Caki2 (cell line): ENCODE results near the gene SRMS. TPM values are rescaled to one million over a fixed set of nuclear protein-coding genes. Genes with fewer than 3 reads are reported as not detected.
A peak's percentile ranks its signal among the peaks of the same experiment; 100 is the strongest.

Source experiments
- DNase-seq: peaks from one replicate; pipeline ENCODE4 v3.0.0-alpha.2; 2015; ENCODE audit warnings: low read depth
- in situ Hi-C: cut with HindIII; loops from 2 replicates; pipeline ENCODE4 v1.10.0; 2016; ENCODE audit warnings: low sequenced_read_pairs, low pct_unique_long_range_greater_than_20kb, mixed read lengths
- total RNA-seq: library from RNA; depleted of rRNA; stranded (reverse); fragments of >200 nt; shearing (Covaris generic); gene quantifications from 2 replicates; pipeline ENCODE4 v1.2.3, GENCODE V29; 2014; ENCODE audit warnings: low replicate concordance

The SRMS gene
- total RNA-seq, 1 experiment from 2014 or later = not detected

DNA sequence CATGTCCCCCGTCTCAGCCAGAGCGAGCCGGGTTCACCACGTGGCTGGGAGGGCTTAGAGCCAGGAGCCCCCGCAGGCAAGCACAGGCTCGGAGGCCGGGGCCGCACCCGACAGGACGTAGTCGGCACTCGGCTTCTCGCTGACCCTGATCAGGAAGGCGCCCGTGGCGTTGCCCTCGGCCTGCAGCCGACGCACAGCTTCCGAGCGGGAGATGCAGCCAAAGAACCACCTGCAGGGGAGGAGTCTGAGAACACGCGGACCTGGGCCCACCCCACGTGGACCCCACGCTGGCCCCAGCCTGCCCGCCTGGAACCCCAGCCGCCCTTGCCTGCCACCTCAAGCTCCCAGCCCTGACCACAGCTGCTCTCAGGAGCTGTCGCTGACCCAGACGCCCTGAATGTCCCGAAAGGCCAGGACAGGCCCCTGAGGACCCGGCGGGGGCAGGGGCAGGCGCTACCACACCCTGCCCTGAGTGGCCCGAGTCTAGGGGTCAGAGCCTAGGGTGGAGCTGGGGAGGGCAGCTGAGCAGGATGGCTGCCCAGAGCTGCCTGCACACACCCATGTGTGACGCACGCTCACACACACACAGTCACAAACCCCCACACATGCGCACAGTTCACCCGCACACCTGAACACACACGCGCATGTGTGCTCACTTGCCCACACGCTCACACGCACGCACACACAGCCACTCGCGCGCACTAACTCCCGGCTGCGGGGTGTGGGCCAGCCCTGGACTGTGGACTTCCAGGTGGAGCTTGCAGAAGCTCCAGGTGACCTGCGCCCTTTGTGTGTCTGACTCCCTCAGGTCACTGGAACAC lies 12.5 kb downstream of the SRMS start:
- in situ Hi-C loops = no loop called here

DNA sequence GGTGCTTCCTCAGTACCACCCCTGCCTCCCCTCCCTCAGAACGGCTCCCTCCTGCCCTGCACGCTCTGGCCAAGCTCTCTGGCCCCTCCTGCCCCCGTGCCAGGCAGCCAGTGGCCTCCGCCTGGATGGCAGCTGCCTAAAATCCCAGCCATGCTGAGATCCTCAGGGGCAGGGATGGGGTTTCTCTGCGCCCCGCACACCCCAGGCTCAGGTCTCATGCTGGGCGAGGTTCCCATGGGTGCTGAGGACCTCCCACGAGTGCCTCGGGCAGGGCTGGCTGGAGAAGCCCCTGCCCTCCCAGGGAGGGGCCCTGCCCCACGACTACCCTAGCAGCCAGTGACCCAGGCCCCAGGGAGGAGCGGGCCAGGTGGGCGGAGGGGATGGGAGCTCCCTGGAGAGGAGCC lies 13.1 kb downstream of the SRMS start:
- no peak for DNase-seq
- in situ Hi-C loops = no loop called here

More for the DNA sequence above, 12.5 kb downstream of the SRMS start:
- DNase-seq = no peak

DNA sequence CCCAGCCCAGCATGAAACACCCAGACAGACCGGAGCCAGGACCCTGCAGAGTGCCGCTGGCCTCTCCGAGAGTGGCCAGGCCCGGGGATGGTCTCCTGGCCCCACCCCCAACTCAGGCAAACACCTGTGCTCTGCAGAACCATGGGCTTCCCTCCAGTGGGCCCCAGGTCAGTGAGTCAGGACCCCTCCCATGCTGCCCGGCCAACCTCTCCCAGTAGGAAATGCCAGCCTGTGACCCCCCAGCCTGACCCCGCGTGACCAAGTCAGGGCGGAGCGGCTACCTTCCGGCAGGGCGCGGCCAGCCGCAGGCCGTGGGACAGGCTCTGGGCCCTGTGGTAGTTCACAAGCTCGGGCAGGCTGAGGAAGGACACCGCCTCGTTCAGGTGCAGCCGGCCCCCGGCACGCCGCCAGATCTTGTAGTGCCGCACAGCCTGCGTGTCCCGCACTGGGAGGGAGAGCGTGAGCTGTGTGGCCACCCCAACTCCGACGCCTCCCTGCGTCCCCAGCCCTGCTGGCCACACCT lies 13.6 kb downstream of the SRMS start:
- DNase-seq = no peak
- in situ Hi-C loops = no loop called here

DNA sequence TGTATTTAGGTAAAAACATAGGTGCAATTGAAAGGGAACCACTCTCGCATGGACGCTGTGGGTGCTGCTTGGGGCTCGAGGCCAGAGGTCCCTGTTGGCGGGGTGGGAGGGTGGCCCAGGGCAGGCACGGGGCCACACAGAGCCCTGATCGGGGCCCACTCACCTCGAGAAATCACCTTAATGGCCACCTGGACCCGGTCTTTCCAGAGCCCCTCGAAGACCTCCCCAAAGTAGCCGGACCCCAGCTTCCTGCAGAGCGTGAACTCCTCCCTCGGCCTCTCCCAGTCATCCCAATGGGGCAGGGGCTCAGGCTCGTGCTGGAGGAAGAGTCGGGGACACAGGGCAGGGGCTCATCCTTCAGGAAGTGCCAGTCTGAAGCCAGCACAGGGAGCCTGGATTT lies 14.2 kb downstream of the SRMS start:
- in situ Hi-C loops = no loop called here
- DNase-seq = no peak

DNA sequence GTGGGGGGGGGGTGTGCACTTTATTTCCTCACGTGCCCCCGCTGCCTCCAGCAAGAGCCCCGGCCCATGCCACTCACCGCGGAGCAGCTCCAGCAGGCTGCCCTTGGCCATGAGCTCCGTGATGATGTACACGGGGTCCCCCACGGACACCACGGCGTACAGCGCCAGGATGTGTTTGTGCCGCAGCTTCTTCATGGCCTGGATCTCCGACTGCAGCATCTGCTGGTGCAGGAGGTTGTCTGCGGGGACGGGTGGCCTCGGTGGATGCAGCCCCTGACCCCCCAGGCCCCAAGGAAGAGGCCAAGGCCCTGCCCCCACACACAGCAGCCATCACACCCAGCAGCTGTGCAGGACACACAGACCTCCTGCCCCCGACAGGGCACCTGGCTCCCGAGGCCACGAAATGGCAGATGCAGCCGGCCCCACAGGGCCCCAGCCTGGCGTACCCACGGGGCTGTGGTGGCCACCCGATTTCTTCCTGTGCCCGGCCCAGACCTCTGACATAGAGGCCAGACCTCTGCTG lies 15.0 kb downstream of the SRMS start:
- in situ Hi-C loops = no loop called here
- DNase-seq = no peak

DNA sequence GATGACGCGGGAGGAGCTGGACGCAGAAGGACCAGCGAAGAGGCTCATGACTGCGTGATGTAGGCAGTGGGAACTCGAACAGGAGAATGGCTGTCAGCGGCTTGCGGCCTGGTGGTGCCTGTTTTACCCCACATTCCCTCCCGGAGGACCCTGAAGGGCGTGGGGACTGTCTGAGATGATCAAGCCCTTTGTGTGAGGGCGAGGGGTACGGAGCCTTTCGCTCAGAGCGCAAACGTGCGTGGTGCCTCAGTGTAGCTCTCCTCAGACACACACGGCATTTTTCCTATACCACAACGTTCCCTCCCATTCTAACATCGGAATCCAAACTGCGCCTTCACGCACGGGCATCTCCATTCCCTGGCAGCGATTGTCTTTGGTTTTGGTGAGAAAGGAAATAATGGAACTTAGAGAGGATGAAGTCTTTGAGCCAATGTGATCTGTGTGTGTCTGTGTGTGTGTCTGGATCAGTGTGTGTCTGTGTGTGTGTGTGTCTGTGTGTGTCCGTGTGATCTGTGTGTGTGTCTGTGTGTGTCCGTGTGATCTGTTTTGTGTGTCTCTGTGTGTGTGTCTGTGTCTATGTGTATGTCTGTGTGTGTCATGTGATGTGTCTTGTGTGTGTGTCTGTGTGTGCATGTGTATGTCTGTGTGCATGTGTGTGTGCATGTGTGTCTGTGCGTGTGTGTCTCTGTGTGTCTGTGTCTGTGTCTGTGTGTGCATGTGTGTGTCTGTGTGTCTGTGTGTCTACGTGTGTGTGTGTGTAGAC lies 15.7 kb downstream of the SRMS start:
- DNase-seq = no peak
- in situ Hi-C loops = no loop called here

DNA sequence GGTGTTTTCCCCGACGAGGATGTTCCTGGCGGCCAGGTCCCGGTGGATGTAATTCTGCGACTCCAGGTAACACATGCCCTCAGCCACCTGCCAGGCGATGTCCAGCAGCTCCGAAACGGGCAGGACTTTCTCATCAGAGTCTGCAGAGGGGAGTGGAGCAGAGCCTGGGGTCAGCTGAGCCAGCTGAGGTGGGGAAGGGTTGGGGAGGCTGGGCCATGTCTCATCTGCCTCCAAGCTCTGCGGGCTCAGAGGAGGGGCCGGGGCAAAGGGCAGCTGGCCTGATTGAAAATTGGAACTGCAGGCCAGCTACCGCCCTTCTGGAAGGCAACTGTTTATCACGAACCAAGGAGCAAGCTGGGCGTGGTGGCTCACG lies 16.8 kb downstream of the SRMS start:
- DNase-seq = no peak
- in situ Hi-C loops = no loop called here

DNA sequence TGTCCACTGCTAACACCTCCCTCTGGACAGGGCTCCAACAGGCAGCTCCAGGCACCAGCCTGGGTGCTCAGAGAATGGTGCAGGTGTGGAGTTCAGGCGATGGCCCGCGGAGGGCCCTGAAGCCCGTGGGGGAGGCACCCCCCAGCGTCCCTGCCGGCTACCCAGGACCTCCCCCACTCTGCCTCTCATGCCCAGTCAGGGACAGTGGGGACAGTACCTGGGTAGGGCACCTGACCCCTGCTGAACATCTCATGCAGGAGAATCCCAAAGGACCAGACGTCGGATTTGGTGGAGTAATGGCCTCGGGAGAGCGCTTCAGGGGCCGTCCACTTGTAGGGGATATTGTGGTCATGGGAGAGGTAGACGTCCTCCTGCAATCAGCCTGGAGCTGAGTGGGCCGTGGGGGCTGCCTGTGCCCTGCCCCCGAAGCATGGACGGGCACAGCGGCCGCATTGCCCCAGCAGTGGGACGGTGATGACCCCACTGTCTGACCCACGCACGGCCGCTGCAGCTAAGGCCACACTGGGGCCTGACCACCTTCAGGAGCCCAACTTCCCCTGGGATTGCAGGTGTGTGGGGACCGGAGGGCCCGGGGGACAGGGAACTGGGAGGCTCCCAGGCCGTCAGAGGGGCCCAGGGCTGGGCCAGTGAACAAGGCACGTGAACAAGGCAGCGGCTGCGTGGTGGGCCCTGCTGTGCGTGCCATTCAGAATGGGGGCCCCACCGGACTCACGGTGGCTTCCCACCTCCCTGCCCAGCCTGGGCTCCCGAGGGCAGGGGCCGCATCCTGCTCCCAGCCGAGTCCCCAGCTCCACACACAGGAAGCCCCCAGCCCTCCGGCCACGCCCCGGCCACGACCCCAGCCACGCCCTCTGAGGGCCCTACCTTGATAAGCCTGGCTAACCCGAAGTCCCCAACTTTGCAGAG lies 17.4 kb downstream of the SRMS start:
- DNase-seq = no peak
- in situ Hi-C loops = no loop called here

DNA sequence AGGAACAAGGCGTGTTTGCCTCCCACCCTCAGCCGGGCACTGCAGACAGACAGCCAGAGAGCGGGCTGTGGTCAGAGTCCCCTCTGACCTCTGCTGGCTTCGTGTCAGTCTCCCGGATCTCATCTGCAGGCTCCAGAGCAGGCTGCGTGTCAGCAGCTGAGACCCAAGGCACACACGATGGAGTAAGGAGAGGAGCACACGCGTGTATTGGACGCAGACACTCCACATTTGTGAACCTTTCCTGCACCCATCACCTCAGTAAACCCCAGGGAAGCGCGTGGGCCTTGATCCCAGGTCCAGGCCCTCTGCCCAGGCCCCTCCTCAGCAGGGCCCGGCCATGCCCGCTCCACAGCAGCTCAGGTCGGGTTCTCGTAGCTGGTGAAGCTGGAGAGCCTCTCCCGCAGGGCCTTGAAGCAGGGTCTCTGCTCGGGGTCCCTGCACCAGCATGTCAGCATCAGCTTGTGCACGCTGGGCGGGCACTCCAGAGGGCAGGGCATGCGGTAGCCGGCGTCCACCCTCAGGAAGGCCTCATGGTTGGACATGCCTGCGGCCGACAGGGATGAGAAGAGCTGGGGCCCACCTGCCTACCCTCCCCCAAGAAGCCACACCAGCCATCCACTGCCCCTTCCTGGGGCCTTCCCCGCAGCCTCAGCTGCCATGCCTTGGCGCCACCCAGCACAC lies 18.2 kb downstream of the SRMS start:
- DNase-seq = no peak
- in situ Hi-C loops = no loop called here

DNA sequence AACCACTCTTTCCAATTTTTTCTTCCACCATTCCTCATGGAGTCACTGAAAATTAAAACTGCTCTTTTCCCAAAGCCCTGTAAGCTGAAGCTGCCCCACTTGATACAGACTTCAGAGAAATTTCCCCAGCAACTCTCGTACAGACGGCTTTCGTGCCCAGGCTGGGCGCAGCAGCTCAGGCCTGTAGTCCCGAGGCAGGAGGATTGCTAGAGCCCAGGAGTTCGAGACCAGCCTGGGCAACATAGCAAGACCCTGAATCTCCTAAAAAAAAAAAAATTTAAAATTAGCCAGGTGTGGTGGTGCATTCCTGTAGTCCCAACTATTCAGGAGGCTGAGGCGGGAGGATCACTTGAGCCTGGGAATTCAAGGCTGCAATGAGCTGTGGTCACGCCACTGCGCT lies 20.4 kb downstream of the SRMS start:
- no peak for DNase-seq
- in situ Hi-C loops = no loop called here

DNA sequence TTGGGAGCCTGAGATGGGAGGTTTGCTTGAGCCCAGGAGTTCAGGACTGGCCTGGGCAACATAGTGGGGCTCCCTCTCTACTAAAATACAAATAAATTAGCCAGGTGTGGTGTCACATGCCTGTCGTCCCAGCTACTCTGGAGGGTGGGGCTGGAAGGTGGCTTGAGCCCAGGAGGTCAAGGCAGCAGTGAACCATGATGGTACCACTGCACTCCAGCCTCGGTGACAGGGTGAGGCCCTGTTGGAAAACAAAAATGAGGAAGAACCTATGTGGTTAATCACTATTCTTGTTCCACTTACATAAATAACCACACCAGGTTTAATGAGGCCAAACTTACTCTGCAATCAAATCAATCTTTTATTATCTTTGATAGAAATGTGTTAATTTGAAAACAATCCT lies 21.6 kb downstream of the SRMS start:
- peak; percentile 51 for DNase-seq
- in situ Hi-C loops = no loop called here

DNA sequence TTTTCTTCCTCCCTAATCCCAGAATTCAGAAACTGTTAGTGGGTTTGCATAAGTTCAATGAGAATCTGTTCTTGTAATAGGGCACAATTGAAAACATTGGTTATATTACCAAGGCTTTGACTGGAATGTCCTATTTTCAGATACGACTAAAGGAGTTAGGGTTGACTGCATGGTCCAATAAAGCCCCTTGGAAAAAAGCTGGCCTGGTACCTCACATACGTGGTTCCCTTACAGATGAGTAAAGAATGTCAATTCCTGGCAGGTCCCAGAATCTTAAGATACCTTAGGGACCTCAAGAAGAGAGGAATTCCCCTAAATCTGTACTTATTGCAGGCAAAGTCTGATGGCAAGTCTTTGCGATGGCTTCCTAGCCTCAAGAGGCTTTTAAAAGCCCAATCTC lies 22.4 kb downstream of the SRMS start:
- in situ Hi-C loops = no loop called here

DNA sequence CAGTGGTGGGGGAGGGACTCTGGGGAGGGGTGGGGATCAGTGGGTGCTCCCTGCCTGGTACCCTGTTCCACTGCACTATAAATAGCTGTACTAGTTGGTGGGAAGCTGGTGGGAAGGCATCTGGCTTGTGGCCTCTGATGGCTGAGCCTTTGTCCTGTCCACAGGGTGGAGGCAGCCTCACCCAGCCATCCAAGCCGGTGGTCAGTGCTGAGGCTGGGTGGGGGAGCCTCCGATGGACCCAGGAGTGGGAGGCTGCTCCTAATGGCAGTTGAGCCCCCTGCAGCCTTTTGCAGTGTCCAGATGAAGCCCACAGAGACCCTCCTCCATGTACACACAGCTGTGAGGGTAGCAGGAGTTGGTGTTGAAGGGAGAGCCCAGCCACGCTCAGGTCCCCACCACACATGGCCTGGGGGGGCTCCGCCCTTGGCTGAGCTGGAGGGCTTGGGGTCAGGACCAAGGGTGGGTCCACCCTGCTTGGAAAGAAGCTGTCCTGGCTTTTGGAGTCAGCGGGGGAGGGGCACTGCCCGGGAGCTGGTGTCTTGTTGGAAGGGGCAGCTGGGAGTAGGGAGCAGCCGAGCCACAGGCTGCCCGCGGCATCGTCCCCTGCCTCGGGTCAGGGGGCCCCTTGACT lies 24.5 kb downstream of the SRMS start:
- DNase-seq = no peak
- in situ Hi-C loops = no loop called here

More for the DNA sequence above, 22.4 kb downstream of the SRMS start:
- DNase-seq = no peak

DNA sequence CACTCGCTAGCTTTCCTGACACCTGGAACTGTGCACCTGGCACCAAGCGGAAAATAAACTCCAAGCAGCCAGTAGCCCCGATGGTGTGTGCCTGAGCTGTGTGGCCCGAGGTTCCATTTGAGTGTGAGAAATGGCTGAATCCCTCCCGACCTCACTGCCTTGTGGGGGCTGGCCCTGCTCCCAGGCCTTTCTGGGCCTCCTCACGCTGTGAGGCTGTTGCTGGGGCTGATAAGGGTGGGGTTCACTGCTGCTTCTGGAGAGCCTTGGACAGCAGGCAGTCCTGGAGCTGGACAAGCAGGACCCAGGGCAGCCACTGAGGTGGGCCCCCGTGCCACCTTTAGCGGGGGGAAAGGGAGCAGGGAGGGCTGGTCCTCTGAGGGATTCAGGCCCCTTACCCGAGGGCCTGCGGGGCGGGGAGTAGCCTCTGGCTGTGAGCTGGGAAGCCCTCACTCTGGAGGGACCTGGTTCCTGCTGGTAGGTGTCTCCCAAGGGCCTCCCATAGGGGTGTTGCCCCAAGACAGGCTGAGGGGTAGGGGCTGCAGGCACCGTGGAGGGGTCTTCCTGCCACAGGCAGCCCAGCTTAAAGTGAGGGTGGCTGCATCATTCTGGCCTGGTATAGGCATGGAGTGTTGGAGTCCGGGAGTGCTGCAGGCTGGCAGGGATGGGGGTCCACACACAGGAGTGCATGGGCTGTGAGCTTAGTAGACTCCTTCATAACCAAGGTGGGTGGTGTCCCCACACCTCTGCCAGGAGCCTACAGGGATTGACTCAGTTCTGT lies 25.3 kb downstream of the SRMS start:
- in situ Hi-C loops = no loop called here

DNA sequence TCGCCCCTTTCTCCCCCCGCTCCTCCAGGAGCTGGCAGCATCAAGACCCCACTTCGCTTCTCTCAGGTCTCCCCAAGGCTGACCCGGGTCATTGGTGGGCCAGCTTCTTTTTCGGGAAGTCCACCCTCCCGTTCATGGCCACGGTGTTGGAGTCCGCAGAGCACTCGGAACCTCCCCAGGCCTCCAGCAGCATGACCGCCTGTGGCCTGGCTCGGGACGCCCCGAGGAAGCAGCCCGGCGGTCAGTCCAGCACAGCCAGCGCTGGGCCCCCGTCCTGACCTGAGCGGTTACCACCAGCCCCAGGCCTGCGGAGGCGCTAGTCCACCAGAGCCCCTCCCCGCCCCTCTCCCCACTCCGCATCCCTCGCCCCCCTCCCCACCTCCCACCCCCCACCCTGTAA lies 25.9 kb downstream of the SRMS start:
- no peak for DNase-seq
- in situ Hi-C loops = no loop called here

More for the DNA sequence above, 25.3 kb downstream of the SRMS start:
- DNase-seq = no peak

DNA sequence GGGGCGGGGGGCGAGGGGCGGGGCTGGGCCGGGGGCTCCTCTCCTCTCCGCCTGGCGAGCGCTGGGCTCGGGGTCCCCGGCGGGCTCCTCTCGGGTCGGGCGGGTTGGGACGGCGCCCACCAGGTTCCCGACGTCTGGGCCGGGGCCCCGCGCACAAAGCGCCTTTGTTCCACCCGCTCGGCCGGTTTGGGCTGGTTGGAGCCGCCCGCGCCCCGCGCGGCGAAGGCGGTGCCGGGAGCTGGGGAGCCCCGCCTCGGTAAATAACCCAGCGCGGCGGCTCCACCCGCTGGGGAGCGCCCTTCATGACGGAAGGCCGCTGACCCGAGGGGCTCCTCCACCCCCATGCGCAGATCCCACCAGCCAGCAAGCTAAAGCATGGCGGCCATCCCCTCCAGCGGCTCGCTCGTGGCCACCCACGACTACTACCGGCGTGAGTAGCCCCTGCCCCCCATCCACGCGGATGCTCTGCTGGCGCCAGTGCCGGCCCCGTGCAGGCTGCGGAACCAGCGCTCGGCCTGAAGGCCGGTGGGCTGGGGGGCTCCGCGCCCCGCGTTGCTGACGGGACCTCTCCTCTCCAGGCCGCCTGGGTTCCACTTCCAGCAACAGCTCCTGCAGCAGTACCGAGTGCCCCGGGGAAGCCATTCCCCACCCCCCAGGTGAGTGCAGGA lies 26.5 kb downstream of the SRMS start:
- in situ Hi-C loops = no loop called here
- peak; percentile 62 for DNase-seq
